Ovary (tissue), 3 donors: ENCODE measurements around the gene CDK9.

Experiments
- EP300 ChIP-seq: sonication (generic); formaldehyde crosslinking; IDR thresholded peaks from one replicate; pipeline ENCODE4 v1.6.1; 2017; ENCODE audit warnings: antibody characterized with exemption
- TF ChIP-seq, protein P1 (sequence below), 3 donors: fragments of 450-650 bp in 2 of 3; fragments of 200-600 bp in 1 of 3; IDR thresholded peaks; one replicate each; pipeline versions ENCODE4 v1.5.1 to v1.8.0; 2016 to 2022; ENCODE audit warnings: antibody characterized with exemption in 3 of 3, mild to moderate bottlenecking in 1 of 3
- donor health status: DM: no; HTN: no; CAD: no.

GRCh38 chr9:127761061-127761460 lies 24.8 kb upstream of the CDK9 start:
- TF ChIP-seq, protein P1, sequence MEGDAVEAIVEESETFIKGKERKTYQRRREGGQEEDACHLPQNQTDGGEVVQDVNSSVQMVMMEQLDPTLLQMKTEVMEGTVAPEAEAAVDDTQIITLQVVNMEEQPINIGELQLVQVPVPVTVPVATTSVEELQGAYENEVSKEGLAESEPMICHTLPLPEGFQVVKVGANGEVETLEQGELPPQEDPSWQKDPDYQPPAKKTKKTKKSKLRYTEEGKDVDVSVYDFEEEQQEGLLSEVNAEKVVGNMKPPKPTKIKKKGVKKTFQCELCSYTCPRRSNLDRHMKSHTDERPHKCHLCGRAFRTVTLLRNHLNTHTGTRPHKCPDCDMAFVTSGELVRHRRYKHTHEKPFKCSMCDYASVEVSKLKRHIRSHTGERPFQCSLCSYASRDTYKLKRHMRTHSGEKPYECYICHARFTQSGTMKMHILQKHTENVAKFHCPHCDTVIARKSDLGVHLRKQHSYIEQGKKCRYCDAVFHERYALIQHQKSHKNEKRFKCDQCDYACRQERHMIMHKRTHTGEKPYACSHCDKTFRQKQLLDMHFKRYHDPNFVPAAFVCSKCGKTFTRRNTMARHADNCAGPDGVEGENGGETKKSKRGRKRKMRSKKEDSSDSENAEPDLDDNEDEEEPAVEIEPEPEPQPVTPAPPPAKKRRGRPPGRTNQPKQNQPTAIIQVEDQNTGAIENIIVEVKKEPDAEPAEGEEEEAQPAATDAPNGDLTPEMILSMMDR (IDR thresholded peaks at IDR 0.05) = no peak
- no peak for TF ChIP-seq EP300
